Suppressor macrophage treated with lipopolysaccharide for 4 hours (primary cell): ENCODE results near the gene FKBP14.
"Not testable (repeated sequence)": the region's sequence is repeated elsewhere in the genome, so short reads cannot be mapped to it uniquely, and the experiment has no call there.

Source experiments
- DNase-seq: peaks from one replicate; pipeline ENCODE4 v3.0.0-alpha.2; 2020

FKBP14 gene

DNA sequence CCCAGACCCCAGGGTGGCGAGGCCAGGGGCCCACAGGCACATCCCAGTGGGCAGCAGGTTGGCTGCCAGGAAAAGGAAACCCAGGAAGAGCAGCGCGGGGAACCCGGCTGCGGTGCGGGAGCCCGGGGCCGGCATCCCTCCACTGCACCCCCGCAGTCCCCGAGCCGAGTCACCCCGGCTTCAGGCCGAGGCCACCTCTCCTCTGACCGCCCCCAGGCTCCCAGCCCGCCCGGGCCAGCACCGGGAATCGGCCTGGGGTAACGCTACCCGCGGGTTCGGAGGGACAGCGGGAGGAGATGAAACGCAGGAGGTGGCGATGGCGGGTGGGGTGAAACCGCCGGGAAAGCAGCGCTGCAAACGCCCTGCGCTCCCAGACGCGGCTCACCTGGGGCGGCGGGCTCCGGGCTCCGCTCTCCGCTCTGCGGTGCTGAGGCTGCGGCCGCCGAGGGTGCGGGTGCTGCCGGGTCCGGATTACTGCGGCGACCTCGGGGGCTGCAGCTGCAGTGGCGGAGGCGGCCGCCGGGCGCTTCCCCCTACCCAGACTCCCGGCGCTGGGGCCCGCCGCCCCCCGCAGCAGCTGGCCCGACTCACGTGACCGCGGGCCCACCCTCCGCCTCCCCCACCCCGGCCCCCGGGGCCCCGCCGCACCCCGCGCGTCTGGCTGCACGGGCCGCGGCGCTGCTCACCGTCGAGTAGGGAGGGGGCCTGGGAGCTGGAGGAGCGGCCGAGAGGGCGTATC lies 37.1 kb downstream of the FKBP14 start, which contains the start of gene SCRN1:
TSS of gene SCRN1 (minus strand) at position 545 of the 739 bp plus-strand sequence. CDS start 20,734 bp downstream, outside the sequence.
- peak; percentile 13 for DNase-seq

DNA sequence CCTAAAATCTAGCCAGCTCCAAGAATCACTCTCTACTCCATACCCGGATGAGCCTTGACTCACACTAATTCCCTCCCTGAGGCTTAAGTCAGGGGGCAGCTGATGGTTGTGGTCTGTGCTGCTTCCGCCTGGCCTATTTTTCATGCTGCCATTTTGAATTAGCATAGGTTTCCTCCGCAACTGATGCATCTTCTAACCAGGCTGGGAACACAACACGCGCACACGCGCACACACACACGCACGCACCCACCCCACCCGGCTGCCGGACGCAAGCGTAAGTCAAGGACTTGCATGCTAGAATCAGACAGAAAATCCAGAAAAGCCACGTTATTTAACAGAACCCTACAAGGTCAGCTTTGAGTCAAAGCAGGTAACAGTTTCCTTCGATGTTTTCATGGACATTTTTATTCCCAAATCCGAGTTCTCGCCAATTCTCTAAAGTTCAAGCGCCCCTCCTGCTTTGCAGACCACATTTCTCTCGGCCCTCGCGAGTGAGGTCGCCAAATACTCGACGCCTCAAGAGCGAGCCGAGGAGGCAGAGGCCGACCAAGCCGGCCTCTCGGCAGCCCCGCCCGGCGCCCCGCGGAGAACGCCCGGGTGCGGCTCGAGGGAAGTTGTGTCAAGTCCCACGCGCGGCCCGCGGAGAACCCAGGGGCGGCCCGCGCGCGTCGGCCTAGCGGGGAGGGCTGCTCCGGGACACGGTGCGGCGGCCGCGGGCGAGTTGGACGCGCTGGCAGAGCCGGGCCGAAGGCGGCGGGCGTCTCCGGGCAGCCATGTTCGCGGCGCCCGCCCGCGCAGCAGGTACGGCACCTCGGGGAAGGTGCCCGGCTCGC lies 37.9 kb downstream of the FKBP14 start:
- peak; percentile 35 for DNase-seq

DNA sequence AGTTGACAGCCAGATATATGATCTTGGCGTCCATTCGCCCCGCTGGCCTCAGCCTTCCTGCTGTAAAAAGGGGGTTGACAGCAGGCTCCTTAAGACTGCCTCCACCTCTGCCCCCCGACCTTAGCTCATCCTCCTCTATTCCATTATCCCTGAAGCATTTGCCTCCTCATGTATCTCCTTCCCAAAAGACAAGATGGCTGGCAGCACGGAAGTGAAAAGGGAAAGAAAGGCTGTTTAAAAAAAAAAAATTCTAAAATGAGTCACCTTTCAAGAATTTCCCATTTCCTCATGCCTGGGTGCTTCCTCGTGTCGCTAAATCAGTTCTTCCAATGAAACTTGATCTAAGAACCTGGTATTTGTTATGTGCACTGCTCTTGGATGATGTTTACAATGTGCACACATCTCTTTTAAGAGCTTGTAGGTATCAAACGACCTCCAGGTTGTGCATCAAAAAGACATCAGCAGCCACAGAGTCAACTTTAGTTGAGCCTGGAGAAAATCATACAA lies 38.6 kb downstream of the FKBP14 start:
- peak; percentile 77 for DNase-seq

GRCh38 chr7:29987083-29987482 lies 39.4 kb downstream of the FKBP14 start:
- peak; percentile 35 for DNase-seq

GRCh38 chr7:29980151-29980550 lies 46.4 kb downstream of the FKBP14 start:
- no peak for DNase-seq

DNA sequence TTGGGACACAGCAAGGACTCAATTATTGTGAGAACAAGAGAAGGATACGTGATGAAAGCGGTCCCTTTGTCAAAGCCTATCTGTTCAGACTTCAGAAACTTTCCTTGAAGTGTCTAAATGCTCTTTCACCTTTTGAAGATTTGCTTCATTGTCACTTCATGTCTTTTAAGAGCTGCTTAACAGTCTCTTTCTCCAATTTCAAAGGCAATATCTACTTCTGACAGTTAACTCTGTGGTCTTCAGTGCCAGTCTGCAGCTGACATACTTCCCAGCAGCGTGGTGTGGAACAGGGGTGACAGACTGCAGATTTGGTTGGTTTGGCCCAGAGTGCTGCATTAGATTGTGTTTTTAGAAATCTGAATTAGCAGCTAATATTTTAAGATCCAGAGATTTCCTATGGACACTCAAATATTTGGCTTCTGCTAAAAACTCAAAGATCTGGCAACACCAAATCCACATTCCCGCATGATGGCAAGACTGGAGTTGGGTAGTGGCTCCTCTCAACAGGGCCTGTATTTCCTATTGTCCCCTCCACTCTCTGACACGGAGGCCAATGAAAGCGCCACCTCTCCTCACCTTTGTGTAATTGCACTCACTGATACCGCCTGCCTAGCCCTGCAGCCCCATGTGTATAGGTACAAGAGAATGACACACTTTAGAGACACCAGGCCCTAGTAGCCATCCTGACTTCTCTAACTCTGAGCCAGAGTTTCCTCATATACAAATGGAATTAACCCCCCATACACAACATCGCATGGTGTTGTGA lies 48.4 kb downstream of the FKBP14 start:
- DNase-seq, result no peak

GRCh38 chr7:29976673-29977415 lies 49.7 kb downstream of the FKBP14 start:
- peak; percentile 61 for DNase-seq

DNA sequence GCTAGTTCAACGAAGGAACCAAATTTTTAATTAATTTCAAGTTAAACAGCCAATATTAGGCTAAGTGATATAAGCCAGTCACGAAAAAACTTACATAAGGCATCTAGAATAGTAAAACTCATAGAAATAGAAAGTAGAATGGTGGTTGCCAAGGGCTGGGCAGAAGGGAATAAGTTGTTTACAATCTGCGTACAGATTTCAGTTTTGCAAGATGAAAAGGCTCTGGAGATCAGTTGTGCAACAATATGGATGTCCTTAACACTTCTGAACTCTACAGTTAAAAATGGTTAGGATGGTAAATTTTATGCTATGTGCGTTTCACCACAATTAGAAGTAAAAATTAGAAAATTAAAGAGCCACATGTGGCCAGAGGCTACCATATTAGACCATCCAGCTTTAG lies 50.2 kb downstream of the FKBP14 start:
- peak; percentile 45 for DNase-seq

- no peak for DNase-seq
Observed at GRCh38 chr7:29975561-29975960, 50.9 kb downstream of the FKBP14 start.

DNA sequence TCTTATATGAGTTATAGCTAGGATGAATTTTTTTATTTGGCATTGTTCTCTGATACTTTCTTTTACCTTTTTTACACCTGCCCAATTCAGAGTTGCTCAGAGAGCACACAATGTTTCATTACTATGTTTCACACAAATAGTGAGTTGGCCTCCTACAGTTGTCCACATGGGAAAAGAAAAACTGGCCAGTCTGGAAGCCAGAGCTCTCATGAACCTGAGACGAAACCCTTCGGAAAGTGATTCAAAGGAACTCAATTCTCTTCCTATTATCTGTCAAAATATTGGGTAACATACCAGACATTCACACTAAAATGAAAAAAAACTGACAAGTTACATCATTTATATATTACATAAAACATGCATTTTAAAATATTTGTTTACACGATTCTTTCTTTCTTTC lies 52.2 kb downstream of the FKBP14 start:
- no peak for DNase-seq

- DNase-seq, result no peak
Observed at GRCh38 chr7:29972315-29972669, 54.2 kb downstream of the FKBP14 start.

GRCh38 chr7:29971566-29972314 lies 54.8 kb downstream of the FKBP14 start:
- DNase-seq, result no peak

- no peak for DNase-seq
Observed at GRCh38 chr7:29970158-29970557, 56.3 kb downstream of the FKBP14 start.

DNA sequence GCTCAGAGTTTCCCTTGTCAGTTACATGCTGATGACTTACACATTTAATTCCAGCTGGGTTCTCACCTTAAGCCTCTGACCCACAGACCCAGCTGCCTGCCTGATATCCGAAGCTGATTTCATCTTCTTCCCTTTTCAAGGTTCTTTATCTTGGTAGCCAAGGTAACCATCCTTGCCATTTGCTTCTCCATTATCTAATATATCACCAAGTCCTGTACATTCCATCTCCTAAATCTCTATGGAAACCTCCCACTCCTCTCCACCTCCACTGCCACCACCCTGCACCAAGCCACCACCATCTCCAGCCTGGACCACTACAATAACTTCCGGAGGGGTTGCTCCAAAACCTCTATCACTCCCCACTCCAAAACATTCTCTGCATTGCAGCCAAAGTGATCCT lies 56.8 kb downstream of the FKBP14 start:
- no peak for DNase-seq

DNA sequence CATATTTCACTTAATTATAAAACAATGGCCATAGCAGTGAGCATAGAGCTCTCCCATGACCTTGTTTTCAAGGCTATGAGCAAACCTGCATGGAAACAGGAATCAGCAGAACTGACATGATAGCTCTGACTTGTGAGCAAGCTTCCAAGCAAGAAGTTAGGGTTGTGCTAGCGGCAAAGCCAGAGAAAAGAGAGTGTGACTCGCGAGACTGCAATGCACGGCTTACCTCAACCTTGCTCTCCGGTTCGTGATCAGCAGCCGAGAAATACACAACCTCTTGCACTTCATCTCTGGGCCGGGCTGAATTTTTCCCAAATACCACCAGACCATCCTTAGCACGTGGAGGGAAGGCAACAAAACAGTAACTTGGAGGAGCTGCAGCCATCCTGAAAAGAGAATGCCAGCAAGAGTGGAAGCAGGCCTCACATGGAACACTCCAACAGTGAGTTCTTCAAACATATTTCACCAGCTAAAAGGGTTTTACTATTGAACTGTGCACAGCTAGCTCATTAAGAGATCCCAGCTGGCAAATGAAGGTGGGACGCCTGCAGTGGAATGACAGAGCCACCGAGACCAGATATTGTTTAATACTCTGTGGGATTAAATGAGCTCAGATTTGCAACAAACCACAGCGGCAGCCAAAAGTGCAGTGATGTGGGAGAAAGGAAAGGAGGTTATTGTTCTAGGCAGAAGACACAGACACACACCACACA lies 57.7 kb downstream of the FKBP14 start:
- DNase-seq, result no peak

DNA sequence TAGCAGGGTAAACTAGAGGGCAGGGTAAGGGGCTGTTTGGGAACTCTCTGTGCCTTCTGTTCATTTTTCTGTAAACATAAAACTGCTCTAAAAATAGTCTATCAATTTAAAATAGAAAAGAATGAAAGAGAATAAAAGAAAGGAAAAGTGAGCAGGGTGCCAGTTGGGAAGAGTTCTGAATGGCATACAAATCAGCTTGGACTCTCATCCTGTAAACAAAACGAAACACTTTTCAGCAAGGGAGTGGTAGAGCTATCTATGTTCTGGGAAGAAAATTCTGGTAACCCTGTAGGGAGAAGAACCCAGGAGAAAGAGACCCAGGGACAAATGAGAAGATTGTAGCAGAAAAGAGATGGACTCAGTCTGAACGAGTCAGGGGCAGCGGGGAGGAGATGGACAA lies 61.5 kb downstream of the FKBP14 start:
- no peak for DNase-seq

- DNase-seq, result no peak
Observed at GRCh38 chr7:29962035-29962434, 64.5 kb downstream of the FKBP14 start.

GRCh38 chr7:29961611-29962010 lies 64.9 kb downstream of the FKBP14 start:
- not testable (repeated sequence) for DNase-seq
